B cell (primary cell): ENCODE measurements around the gene BLVRB.

Experiments used
- CTCF ChIP-seq: fragments of 200-600 bp; IDR thresholded peaks from one replicate; pipeline ENCODE4 v1.8.0; 2022; ENCODE audit warnings: antibody characterized with exemption, mild to moderate bottlenecking
- EZH2 ChIP-seq: IDR thresholded peaks from 2 replicates; pipeline ENCODE4 v1.6.1; 2012; ENCODE audit warnings: borderline replicate concordance, low read depth, mild to moderate bottlenecking, moderate library complexity, low read length; ENCODE audit not compliant: insufficient read depth, poor library complexity, severe bottlenecking

- TF ChIP-seq CTCF (no peak), EZH2 (no peak)
These were observed 46.4 kb downstream of the BLVRB start for GRCh38 chr19:40419066-40419612.
